ENCODE results near the gene FAM50A. TPM values are rescaled to one million over a fixed set of nuclear protein-coding genes. Genes with fewer than 3 reads are reported as not detected.

FAM50A gene
- total RNA-seq, 6 experiments from 2014 or later = 77.3 to 103 (median 86.9) TPM

GRCh38 chrX:154437971-154438893 lies 5.7 kb upstream of the FAM50A start:
- H3K36me3 Mint-ChIP-seq (ENCODE audit: low read depth) = peaks cover 8% of the 10 kb centered on the region
- TF ChIP-seq, protein P1, sequence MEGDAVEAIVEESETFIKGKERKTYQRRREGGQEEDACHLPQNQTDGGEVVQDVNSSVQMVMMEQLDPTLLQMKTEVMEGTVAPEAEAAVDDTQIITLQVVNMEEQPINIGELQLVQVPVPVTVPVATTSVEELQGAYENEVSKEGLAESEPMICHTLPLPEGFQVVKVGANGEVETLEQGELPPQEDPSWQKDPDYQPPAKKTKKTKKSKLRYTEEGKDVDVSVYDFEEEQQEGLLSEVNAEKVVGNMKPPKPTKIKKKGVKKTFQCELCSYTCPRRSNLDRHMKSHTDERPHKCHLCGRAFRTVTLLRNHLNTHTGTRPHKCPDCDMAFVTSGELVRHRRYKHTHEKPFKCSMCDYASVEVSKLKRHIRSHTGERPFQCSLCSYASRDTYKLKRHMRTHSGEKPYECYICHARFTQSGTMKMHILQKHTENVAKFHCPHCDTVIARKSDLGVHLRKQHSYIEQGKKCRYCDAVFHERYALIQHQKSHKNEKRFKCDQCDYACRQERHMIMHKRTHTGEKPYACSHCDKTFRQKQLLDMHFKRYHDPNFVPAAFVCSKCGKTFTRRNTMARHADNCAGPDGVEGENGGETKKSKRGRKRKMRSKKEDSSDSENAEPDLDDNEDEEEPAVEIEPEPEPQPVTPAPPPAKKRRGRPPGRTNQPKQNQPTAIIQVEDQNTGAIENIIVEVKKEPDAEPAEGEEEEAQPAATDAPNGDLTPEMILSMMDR (IDR thresholded peaks at IDR 0.05) = no peak
- H3K27ac Mint-ChIP-seq = peak overlapping the region; percentile 82
- no peaks in the 10 kb centered on the region for H3K9me3 Mint-ChIP-seq
- no peaks in the 10 kb centered on the region; the same call in 1 of the 2 replicates for H3K27me3 Mint-ChIP-seq (ENCODE audit: insufficient read depth)
- H3K4me3 Mint-ChIP-seq = peak overlapping the region; percentile 94
- peaks cover 16% of the 10 kb centered on the region; the same call in 1 of the 2 replicates for H3K4me1 Mint-ChIP-seq (ENCODE audit: low read depth)
- DNase-seq = no peak

DNA sequence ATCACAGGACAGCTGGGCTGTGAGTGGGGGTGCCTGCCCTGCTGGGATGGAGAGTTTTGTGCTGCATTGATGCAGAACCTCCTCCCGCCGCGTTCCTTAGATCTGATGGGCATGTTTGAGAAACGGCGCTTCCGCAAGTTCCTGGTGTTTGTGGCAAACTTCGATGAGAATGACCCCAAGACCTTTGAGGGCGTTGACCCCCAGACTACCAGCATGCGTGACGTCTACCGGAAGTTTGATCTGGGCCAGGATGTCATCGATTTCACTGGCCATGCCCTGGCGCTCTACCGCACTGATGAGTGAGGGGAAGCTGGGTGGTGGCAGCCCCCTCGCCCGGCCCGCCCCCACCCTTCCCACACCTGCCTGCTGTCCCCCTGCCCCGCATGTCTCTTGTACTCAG lies 4.1 kb upstream of the FAM50A start:
- TF ChIP-seq, protein P1 (IDR thresholded peaks at IDR 0.05) = no peak
- no peak overlapping the region for H3K27ac Mint-ChIP-seq
- H3K4me1 Mint-ChIP-seq (ENCODE audit: low read depth) = peaks cover 20% of the 10 kb centered on the region; the same call in 1 of the 2 replicates
- DNase-seq = no peak
- H3K4me3 Mint-ChIP-seq = no peak overlapping the region
- no peaks in the 10 kb centered on the region; the same call in 1 of the 2 replicates for H3K27me3 Mint-ChIP-seq (ENCODE audit: insufficient read depth)
- no peaks in the 10 kb centered on the region for H3K9me3 Mint-ChIP-seq
- H3K36me3 Mint-ChIP-seq (ENCODE audit: low read depth) = peaks cover 8% of the 10 kb centered on the region

- H3K9me3 Mint-ChIP-seq = no peaks in the 10 kb centered on the region
- no peak overlapping the region for H3K4me3 Mint-ChIP-seq
- peaks cover 8% of the 10 kb centered on the region for H3K36me3 Mint-ChIP-seq (ENCODE audit: low read depth)
- peaks cover 20% of the 10 kb centered on the region; the same call in 1 of the 2 replicates for H3K4me1 Mint-ChIP-seq (ENCODE audit: low read depth)
- 0 out of 2 replicates have a peak overlapping the region, but pooled peaks have one; percentile 18 for H3K27ac Mint-ChIP-seq
- H3K27me3 Mint-ChIP-seq (ENCODE audit: insufficient read depth) = no peaks in the 10 kb centered on the region; the same call in 1 of the 2 replicates
- TF ChIP-seq, protein P1 (IDR thresholded peaks at IDR 0.05) = no peak
- no peak for DNase-seq
These were observed 3.2 kb upstream of the FAM50A start for GRCh38 chrX:154440623-154441357.

DNA sequence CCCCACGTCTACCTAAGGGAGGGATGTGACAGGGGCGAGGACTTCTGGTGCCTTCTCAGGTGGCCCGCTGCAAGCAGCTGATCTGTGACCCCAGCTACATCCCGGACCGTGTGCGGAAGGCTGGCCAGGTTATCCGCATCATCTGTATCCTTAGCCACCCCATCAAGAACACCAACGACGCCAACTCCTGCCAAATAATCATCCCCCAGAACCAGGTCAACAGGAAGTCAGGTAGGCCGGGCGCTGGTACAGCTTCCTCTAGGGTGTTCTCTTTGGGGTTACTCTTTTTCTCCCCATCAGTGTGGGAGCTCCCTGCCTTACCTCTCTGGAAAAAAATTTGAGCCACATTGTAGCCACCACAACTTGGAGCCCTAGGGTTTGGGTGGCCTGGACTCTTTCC lies 2.4 kb upstream of the FAM50A start:
- TF ChIP-seq, protein P1 (IDR thresholded peaks at IDR 0.05) = no peak
- no peak for DNase-seq
- H3K36me3 Mint-ChIP-seq (ENCODE audit: low read depth) = peaks cover 8% of the 10 kb centered on the region
- H3K27me3 Mint-ChIP-seq (ENCODE audit: insufficient read depth) = no peaks in the 10 kb centered on the region; the same call in 1 of the 2 replicates
- H3K9me3 Mint-ChIP-seq = no peaks in the 10 kb centered on the region
- H3K4me1 Mint-ChIP-seq (ENCODE audit: low read depth) = peaks cover 22% of the 10 kb centered on the region
- H3K27ac Mint-ChIP-seq = no peak overlapping the region
- no peak overlapping the region for H3K4me3 Mint-ChIP-seq

- H3K27ac Mint-ChIP-seq = no peak overlapping the region
- no peaks in the 10 kb centered on the region for H3K9me3 Mint-ChIP-seq
- no peak overlapping the region for H3K4me3 Mint-ChIP-seq
- DNase-seq = no peak
- H3K36me3 Mint-ChIP-seq (ENCODE audit: low read depth) = peaks cover 8% of the 10 kb centered on the region
- H3K4me1 Mint-ChIP-seq (ENCODE audit: low read depth) = peaks cover 22% of the 10 kb centered on the region
- TF ChIP-seq, protein P1 (IDR thresholded peaks at IDR 0.05) = no peak
- no peaks in the 10 kb centered on the region; the same call in 1 of the 2 replicates for H3K27me3 Mint-ChIP-seq (ENCODE audit: insufficient read depth)
These were observed 1.8 kb upstream of the FAM50A start for GRCh38 chrX:154441984-154442707.

Measured in HFFc6 (cell line).